Measurements from ENCODE around the gene PXDN.

The PXDN gene

GRCh38 chr2:1751767-1752725 is 7.7 kb upstream of the PXDN start:
- no peak for DNase-seq

- no peak for DNase-seq
Measured at GRCh38 chr2:1750933-1751766, 6.8 kb upstream of the PXDN start.

- DNase-seq: no peak
Measured at GRCh38 chr2:1750270-1750932, 6.1 kb upstream of the PXDN start.

GRCh38 chr2:1749489-1750119 is 5.3 kb upstream of the PXDN start:
- no peak for DNase-seq

- DNase-seq: no peak
Measured at GRCh38 chr2:1748741-1749488, 4.6 kb upstream of the PXDN start.

GRCh38 chr2:1748176-1748740 is 3.9 kb upstream of the PXDN start:
- no peak for DNase-seq

- no peak for DNase-seq
Measured at GRCh38 chr2:1747065-1747941, 3.0 kb upstream of the PXDN start.

GRCh38 chr2:1746174-1747064 is 2.1 kb upstream of the PXDN start:
- DNase-seq: no peak

- no peak for DNase-seq
Measured at GRCh38 chr2:1745171-1746023, 1.1 kb upstream of the PXDN start.

GRCh38 chr2:1744151-1744445 is 217 bp downstream of the PXDN start:
- no peak for DNase-seq

GRCh38 chr2:1743396-1744150 is 742 bp downstream of the PXDN start:
- no peak for DNase-seq

GRCh38 chr2:1742681-1743395 is 1.5 kb downstream of the PXDN start:
- no peak for DNase-seq

- DNase-seq: no peak
Measured at GRCh38 chr2:1742301-1742680, 2.0 kb downstream of the PXDN start.

GRCh38 chr2:1741851-1742250 is 2.5 kb downstream of the PXDN start:
- DNase-seq: no peak

- no peak for DNase-seq
Measured at GRCh38 chr2:1740716-1741589, 3.4 kb downstream of the PXDN start.

GRCh38 chr2:1739961-1740715 is 4.2 kb downstream of the PXDN start:
- no peak for DNase-seq

Data from NK-92 treated with Interleukin-12 subunit alpha and Interleukin-12 subunit beta, amount 100 ng/mL, for 24 hours (cell line).